GM18498 (cell line): ENCODE measurements around the gene GGT6.

Experiments
- ATAC-seq: cut with Tn5 transposase; IDR thresholded peaks from one replicate; pipeline ENCODE4 v1.9.1; 2021; ENCODE audit warnings: mild to moderate bottlenecking, moderate library complexity; ENCODE audit not compliant: unreplicated experiment

GGT6 gene

GRCh38 chr17:4576729-4577322 is 16.4 kb upstream of the GGT6 start:
- no peak for ATAC-seq

- no peak for ATAC-seq
Measured at GRCh38 chr17:4576161-4576558, 15.8 kb upstream of the GGT6 start.

- ATAC-seq: no peak
Measured at GRCh38 chr17:4574448-4575045, 14.2 kb upstream of the GGT6 start.

- ATAC-seq: no peak
Measured at GRCh38 chr17:4573669-4574068, 13.3 kb upstream of the GGT6 start.

GRCh38 chr17:4573115-4573514 is 12.7 kb upstream of the GGT6 start:
- no peak for ATAC-seq

- ATAC-seq: no peak
Measured at GRCh38 chr17:4572131-4572530, 11.8 kb upstream of the GGT6 start.

- ATAC-seq: no peak
Measured at GRCh38 chr17:4569591-4569990, 9.2 kb upstream of the GGT6 start.

GRCh38 chr17:4566785-4567184 is 6.4 kb upstream of the GGT6 start:
- no peak for ATAC-seq

- ATAC-seq: no peak
Measured at GRCh38 chr17:4565209-4566141, 5.1 kb upstream of the GGT6 start.

GRCh38 chr17:4562015-4562969 is 1.9 kb upstream of the GGT6 start:
- ATAC-seq: no peak

GRCh38 chr17:4560837-4561256 is 470 bp upstream of the GGT6 start:
- no peak for ATAC-seq

GRCh38 chr17:4559966-4560365 is 411 bp downstream of the GGT6 start:
- ATAC-seq: no peak

GRCh38 chr17:4559139-4559791 is 1.1 kb downstream of the GGT6 start:
- no peak for ATAC-seq

- no peak for ATAC-seq
Measured at GRCh38 chr17:4558347-4558971, 1.9 kb downstream of the GGT6 start.

- ATAC-seq: no peak
Measured at GRCh38 chr17:4557626-4558346, 2.6 kb downstream of the GGT6 start.

GRCh38 chr17:4556996-4557395 is 3.4 kb downstream of the GGT6 start:
- no peak for ATAC-seq

GRCh38 chr17:4555873-4556759 is 4.3 kb downstream of the GGT6 start:
- no peak for ATAC-seq
